Measurements from ENCODE around the gene AK2. TPM values are rescaled to one million over a fixed set of nuclear protein-coding genes. Genes with fewer than 3 reads are reported as not detected.

Gene AK2
- total and polyA plus RNA-seq, 7 donors: 79.6 to 202 (median 139) TPM

GRCh38 chr1:33055210-33056008 is 18.7 kb upstream of the AK2 start:
- intact Hi-C loops (cut with DNase I): loop anchor here (1.0 to 2.0 kb wide), 2 partner anchors 25 to 122 kb away; partner anchors contain the start of gene AZIN2

DNA sequence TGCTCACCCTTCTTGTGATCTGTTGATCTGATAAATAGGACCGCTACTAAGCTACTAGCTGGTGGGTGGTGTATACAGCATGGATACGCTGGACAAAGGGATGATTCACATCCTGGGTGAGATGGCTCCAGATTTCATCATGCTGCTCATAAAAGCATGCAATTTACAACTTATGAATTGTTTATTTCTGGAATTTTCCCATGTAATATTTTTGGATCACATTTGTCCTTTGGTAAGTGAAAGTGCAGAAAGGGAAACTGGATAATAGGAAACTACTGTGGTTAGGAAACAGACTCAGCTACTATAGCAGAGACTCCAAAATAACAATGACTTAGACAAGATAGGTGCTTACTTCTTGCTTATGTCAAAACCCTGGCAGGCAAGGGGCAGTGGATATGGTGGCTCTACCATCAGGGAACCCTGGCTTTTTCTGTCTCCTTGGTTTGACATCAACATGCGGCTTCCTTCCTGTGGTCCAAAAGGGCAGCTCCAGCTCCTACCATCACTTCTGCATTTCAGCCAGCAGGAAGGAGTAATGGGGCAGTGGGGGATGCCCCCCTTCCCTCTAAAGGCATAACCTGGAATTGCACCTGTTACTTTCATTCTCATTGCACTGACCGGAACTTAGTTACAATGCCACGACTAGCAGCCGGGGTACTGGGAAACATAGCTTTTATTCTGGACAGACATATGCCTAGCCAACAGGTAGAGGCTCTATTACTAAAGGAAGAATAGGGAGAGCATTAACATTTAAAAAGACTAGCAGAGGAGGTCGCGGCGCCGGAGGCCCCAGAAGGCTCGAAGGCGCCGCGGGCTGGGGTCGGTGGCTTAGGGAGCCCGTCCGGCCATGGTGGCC is 13.8 kb upstream of the AK2 start:
- H3K27me3 ChIP-seq: no peaks in the 10 kb centered on the region
- no peak for TF ChIP-seq POLR2A (IDR thresholded peaks at IDR 0.05)
- TF ChIP-seq EP300 (IDR thresholded peaks at IDR 0.05): peak in 2 of 4 donors; percentile 27 to 33
- TF ChIP-seq POLR2AphosphoS5 (IDR thresholded peaks at IDR 0.05): peak; percentile 25 to 69 (median 52)
- TF ChIP-seq, protein P1, sequence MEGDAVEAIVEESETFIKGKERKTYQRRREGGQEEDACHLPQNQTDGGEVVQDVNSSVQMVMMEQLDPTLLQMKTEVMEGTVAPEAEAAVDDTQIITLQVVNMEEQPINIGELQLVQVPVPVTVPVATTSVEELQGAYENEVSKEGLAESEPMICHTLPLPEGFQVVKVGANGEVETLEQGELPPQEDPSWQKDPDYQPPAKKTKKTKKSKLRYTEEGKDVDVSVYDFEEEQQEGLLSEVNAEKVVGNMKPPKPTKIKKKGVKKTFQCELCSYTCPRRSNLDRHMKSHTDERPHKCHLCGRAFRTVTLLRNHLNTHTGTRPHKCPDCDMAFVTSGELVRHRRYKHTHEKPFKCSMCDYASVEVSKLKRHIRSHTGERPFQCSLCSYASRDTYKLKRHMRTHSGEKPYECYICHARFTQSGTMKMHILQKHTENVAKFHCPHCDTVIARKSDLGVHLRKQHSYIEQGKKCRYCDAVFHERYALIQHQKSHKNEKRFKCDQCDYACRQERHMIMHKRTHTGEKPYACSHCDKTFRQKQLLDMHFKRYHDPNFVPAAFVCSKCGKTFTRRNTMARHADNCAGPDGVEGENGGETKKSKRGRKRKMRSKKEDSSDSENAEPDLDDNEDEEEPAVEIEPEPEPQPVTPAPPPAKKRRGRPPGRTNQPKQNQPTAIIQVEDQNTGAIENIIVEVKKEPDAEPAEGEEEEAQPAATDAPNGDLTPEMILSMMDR (IDR thresholded peaks at IDR 0.05): no peak
- no peaks in the 10 kb centered on the region for H3K36me3 ChIP-seq
- DNase-seq: peak; percentile 79
- no peak overlapping the region for H3K4me3 ChIP-seq
- peaks cover 0 to 20% (median 18%) of the 10 kb centered on the region in 4 donors for H3K4me1 ChIP-seq
- intact Hi-C loops (cut with DNase I): no loop called here
- 85 to 93% methylated on average over 17 of the region's 17 CpGs for WGBS, 2 donors
- H3K9me3 ChIP-seq: no peaks in the 10 kb centered on the region
- peak overlapping the region; percentile 27 to 67 (median 56) for H3K27ac ChIP-seq

More at GRCh38 chr1:33055210-33056008, 18.7 kb upstream of the AK2 start:
- Histone ChIP-seq H3K27me3 (no peaks in the 10 kb centered on the region), H3K4me3 (no peak overlapping the region), H3K36me3 (no peaks in the 10 kb centered on the region), H3K9me3 (no peaks in the 10 kb centered on the region), H3K4me1 (peaks cover 0 to 16% (median 14%) of the 10 kb centered on the region in 4 donors), H3K27ac (peak overlapping the region; percentile 39 to 61 (median 50))
- 23 to 52% methylated on average over 12 of the region's 12 CpGs for WGBS, 2 donors
- TF ChIP-seq, protein P1 (IDR thresholded peaks at IDR 0.05): peak; percentile 52 to 86 (median 67)
- peak in 3 of 4 donors; percentile 33 to 45 (median 39) for TF ChIP-seq POLR2AphosphoS5 (IDR thresholded peaks at IDR 0.05)
- TF ChIP-seq POLR2A (IDR thresholded peaks at IDR 0.05): no peak
- no peak for TF ChIP-seq EP300 (IDR thresholded peaks at IDR 0.05)
- DNase-seq: peak; percentile 91

GRCh38 chr1:33049371-33049770 is 12.7 kb upstream of the AK2 start:
- no peak for TF ChIP-seq POLR2AphosphoS5 (IDR thresholded peaks at IDR 0.05)
- TF ChIP-seq POLR2A (IDR thresholded peaks at IDR 0.05): no peak
- TF ChIP-seq, protein P1 (IDR thresholded peaks at IDR 0.05): no peak
- TF ChIP-seq EP300 (IDR thresholded peaks at IDR 0.05): no peak
- intact Hi-C loops (cut with DNase I): no loop called here

GRCh38 chr1:33048426-33048825 is 11.7 kb upstream of the AK2 start:
- intact Hi-C loops (cut with DNase I): no loop called here
- Histone ChIP-seq H3K4me3 (no peak overlapping the region), H3K27me3 (no peaks in the 10 kb centered on the region), H3K36me3 (no peaks in the 10 kb centered on the region), H3K27ac (no peak overlapping the region), H3K4me1 (peaks cover 0 to 13% (median 12%) of the 10 kb centered on the region in 4 donors), H3K9me3 (no peaks in the 10 kb centered on the region)
- TF ChIP-seq EP300 (IDR thresholded peaks at IDR 0.05) (no peak), POLR2A (IDR thresholded peaks at IDR 0.05) (no peak), POLR2AphosphoS5 (IDR thresholded peaks at IDR 0.05) (no peak)
- TF ChIP-seq, protein P1 (IDR thresholded peaks at IDR 0.05): no peak
- WGBS, 2 donors: 87 to 90% methylated on average over 3 of the region's 3 CpGs
- DNase-seq: no peak

More at GRCh38 chr1:33049371-33049770, 12.7 kb upstream of the AK2 start:
- Histone ChIP-seq H3K4me1 (peaks cover 0 to 13% (median 12%) of the 10 kb centered on the region in 4 donors), H3K9me3 (no peaks in the 10 kb centered on the region), H3K36me3 (no peaks in the 10 kb centered on the region), H3K27me3 (no peaks in the 10 kb centered on the region), H3K27ac (peak overlapping the region in 2 of 4 donors; percentile 26 to 67), H3K4me3 (no peak overlapping the region)
- DNase-seq: no peak
- WGBS, 2 donors: 61 to 90% methylated on average over 7 of the region's 7 CpGs

Measured in sigmoid colon (tissue), 7 donors.